HL-60/S4 treated with retinoic acid at 250 ng/mL for 4 days and 3 days (cell line): ENCODE measurements around the gene NFKBIA.
"Not testable (repeated sequence)": the region's sequence is repeated elsewhere in the genome, so short reads cannot be mapped to it uniquely, and the experiment has no call there.

Experiments used
- in situ Hi-C: fragments of 300-500 bp; cut with MboI; formaldehyde crosslinking; loops from 2 replicates; pipeline ENCODE4 v1.7.0; 2022; ENCODE audit warnings: low sequenced_read_pairs

The NFKBIA gene

GRCh38 chr14:35394326-35395013 is 10.1 kb downstream of the NFKBIA start:
- in situ Hi-C loops = no loop called here

- in situ Hi-C loops = no loop called here
Observed at GRCh38 chr14:35393826-35394225, 10.7 kb downstream of the NFKBIA start.

GRCh38 chr14:35392103-35392502 is 12.4 kb downstream of the NFKBIA start:
- in situ Hi-C loops = no loop called here

- in situ Hi-C loops = no loop called here
Observed at GRCh38 chr14:35391388-35391710, 13.2 kb downstream of the NFKBIA start.

GRCh38 chr14:35390577-35391387 is 13.8 kb downstream of the NFKBIA start:
- in situ Hi-C loops = no loop called here

- in situ Hi-C loops = no loop called here
Observed at GRCh38 chr14:35389315-35389667, 15.3 kb downstream of the NFKBIA start.

- in situ Hi-C loops = no loop called here
Observed at GRCh38 chr14:35388656-35389314, 15.8 kb downstream of the NFKBIA start.

- in situ Hi-C loops = no loop called here
Observed at GRCh38 chr14:35387713-35388579, 16.6 kb downstream of the NFKBIA start.

- in situ Hi-C loops = no loop called here
Observed at GRCh38 chr14:35387219-35387618, 17.3 kb downstream of the NFKBIA start.

GRCh38 chr14:35386673-35387125 is 17.9 kb downstream of the NFKBIA start:
- in situ Hi-C loops = no loop called here

GRCh38 chr14:35385042-35385839 is 19.3 kb downstream of the NFKBIA start:
- in situ Hi-C loops = no loop called here

- in situ Hi-C loops = no loop called here
Observed at GRCh38 chr14:35384455-35385041, 20.0 kb downstream of the NFKBIA start.

GRCh38 chr14:35383569-35384454 is 20.7 kb downstream of the NFKBIA start:
- in situ Hi-C loops = no loop called here

GRCh38 chr14:35380794-35381193 is 23.8 kb downstream of the NFKBIA start:
- in situ Hi-C loops = no loop called here

GRCh38 chr14:35379234-35379933 is 25.2 kb downstream of the NFKBIA start:
- in situ Hi-C loops = not testable (repeated sequence)

GRCh38 chr14:35378425-35379233 is 25.9 kb downstream of the NFKBIA start:
- in situ Hi-C loops = no loop called here

- in situ Hi-C loops = no loop called here
Observed at GRCh38 chr14:35375558-35376025, 29.0 kb downstream of the NFKBIA start.
